Hematopoietic multipotent progenitor cell (in vitro differentiated cells): ENCODE measurements around the gene OR10H3. TPM values are rescaled to one million over a fixed set of nuclear protein-coding genes. Genes with fewer than 3 reads are reported as not detected.
A peak's percentile ranks its signal among the peaks of the same experiment; 100 is the strongest.
"Not testable (repeated sequence)": the region's sequence is repeated elsewhere in the genome, so short reads cannot be mapped to it uniquely, and the experiment has no call there.

Experiments used
- DNase-seq, 3 donors: peaks; one replicate each; pipeline ENCODE4 v3.0.0-alpha.2; 2011 to 2015; ENCODE audit warnings: low read depth in 2 of 3, low spot score in 2 of 3
- total RNA-seq: library from RNA; depleted of rRNA; stranded (reverse); fragments of >200 nt; gene quantifications from one replicate; pipeline ENCODE4 v1.2.3, GENCODE V29; 2012

Gene OR10H3, protein sequence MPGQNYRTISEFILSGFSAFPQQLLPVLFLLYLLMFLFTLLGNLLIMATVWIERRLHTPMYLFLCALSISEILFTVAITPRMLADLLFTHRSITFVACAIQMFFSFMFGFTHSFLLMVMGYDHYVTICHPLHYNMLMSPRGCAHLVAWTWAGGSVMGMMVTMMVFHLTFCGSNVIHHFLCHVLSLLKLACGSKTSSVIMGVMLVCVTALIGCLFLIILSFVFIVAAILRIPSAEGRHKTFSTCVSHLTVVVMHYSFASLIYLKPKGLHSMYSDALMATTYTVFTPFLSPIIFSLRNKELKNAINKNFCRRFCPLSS
- total RNA-seq = not detected

DNA sequence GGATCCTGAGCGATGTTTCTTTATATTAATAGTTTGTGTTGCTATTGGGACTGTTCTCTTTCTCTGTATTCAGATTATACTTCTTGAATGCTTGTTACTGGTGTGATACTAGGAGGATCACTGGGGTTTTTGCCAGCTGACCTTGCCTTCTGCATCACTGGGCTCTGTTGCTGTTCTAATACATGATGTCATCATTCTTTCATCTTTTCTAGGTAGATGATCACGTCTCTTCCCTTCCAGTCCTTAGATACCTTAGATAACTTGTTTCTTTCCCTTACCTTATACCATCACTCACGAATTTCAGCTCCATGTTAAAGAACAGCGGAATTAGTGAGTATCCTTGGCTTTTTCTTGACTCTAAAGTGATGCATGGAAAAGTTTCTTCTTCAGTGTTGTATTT lies at the start of gene OR10H3:
TSS of gene OR10H3 (plus strand) at position 264 of the 400 bp plus-strand sequence. CDS start 3,408 bp downstream, outside the sequence.
- DNase-seq = no peak

DNA sequence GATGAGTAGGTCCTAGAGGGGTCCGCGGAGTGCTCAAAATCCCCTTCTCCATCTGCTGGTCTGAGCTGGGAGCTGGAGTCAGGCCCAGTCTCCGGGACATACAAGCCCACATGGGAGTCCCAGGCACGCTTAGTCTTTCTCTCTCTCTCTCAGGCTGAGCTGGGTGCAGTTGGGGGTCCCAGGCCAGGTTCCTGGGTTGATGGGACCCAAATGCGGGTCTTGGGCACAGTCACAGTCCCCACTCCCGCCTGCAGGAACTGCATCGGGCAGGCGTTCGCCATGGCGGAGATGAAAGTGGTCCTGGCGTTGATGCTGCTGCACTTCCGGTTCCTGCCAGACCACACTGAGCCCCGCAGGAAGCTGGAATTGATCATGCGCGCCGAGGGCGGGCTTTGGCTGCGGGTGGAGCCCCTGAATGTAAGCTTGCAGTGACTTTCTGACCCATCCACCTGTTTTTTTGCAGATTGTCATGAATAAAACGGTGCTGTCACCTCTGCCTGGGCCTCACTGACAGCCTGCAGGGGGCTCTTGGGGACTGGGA lies 41.1 kb upstream of the OR10H3 start:
- no peak for DNase-seq

DNA sequence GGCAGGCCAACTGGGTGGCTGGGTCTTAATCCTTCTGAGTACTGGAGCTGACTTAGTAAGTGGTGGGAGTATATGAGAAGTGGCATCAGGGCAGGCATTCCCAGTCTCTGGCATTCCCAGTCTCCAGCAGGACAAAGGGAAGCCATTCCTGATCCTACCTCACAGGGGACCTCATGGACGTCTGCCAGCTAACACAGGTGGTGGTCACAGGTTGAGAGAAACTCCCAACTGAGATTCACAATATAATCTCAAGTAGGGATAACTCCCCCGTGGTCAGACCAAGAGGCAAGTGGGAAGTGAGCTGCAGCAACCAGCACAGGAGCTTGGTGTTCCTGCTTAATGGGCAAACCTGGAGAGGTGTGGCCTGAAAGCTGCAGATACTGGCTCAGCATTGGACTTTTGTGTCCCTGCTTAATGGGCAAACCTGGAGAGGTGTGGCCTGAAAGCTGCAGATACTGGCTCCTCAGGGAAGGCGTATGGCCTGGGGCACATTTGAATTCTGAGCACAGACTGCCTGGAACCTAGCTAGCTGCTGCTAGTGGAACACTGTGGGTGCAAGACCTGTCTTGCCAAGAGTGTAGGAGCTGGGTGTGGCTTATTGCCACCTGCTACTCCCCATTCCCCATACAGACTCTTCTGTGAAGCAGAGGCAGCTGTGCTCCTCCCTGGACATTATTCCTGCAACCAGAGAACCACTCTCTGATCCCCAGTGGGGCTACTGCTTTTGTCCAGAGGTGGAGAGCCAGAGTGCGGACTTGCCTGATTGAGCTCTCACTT lies 35.8 kb upstream of the OR10H3 start:
- peak in 1 of 3 donors; percentile 2 for DNase-seq

DNA sequence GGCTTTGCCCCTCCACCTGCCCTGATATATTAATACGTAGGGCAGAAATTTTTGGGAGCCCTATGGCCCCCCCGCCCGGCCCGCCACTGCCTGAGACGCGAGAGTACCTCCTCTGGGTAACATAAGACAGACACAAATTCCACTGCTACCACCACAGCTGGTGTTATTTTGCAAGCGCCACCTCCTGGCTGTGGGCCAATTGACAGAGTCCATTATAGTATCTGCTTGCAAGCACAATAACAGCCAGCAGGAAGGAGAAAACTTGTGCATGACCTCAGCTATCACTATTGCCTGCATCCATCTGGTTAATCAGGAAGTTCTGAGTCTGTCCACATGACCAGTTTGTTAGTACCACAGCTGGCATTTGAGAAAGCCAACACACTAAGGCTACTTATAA lies 35.3 kb upstream of the OR10H3 start:
- peak in 2 of 3 donors; percentile 92 to 99 for DNase-seq

DNA sequence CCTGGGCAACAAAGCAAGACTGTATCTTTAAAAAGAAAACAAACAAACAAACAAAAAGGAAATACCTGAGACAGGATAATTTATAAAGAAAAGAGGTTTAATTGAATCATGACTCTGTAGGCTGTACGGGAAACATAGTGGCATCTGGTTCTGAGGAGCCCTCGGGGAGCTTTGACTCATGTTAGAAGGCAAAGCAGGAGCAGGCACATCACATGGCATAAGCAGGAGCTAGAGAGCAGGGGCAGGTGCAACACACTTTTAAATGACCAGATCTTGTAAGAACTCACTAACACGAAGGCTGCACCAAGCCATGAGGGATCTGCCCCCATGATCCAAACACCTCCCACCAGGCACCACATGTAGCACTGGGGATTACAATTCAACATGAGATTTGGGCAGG lies 23.1 kb upstream of the OR10H3 start:
- DNase-seq = no peak

DNA sequence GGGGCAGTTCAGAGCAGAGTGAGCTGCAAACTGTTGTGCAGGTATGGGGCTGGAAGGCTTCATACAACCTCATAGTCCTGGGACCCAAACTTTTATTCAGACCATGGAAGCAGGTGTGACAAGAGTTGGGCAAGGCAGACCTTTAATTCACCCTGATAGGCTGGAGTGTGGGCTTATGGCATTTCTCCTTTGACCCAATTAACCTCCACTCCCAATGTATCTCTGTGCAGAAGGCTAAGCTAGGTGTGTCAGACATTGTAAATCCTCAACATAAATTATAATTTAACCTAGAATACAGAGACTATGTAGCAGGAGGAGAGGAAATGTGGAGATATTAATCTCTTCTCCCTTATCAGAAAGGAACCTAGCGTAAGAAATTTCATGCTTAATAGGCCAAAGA lies 22.1 kb upstream of the OR10H3 start:
- no peak for DNase-seq

DNA sequence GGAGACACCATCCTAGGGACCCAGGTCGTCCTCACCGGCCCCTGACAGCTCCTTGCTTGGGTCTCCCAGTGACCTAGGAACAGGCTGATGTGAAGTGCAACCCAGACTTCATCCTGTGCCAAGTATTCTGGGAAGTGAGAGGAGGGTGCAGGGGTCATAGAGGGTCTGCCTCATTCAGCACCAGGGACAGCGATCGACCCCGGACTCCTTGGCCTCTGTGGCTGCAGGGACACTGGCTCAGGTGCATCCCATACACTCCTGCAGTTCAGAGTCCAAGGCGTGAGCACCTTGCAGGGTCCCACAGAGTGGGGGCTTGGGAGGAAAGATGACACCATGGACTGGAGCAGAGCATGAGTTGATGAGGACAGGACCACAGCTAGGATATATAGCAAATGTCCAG lies 20.0 kb upstream of the OR10H3 start:
- DNase-seq = peak in 1 of 3 donors; percentile 27

DNA sequence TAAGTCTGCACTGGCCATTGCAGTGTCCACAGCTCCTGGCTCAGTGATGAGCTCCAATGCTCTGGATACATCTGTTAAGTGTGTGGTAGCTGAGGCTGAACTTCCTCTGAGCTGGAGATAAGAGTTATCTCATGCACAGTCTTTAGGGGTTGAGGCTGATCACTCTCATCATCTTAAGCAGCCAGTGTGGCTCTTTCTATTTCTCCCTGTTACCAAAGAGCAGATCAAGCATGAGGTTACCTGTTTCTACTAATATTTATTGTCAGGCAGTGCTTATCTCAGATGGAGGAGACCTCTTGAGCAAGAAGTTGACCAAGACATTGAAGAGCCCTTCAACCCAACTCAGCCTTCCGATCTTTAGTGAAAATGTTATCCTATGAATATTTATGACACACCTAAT lies 16.5 kb upstream of the OR10H3 start:
- no peak for DNase-seq

DNA sequence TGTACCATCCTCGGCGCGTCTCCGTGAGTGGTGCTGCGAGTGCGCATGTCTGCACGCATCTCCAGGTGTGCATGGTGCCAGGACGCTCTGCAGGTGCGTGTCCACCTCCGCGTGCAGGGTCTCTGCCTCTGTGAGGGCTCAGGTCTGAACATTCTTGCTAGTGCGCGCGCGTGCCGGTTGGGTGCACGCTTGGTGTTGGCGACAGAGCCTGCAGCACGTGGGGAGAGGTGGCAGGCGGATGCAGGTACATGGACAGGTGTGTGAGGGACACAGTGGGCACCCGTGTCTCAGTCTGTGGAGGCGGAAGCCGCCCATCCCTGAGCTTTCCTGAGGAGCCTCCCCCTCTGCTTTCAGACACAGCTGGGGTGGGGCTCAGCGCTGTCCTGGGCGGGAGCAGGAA lies 14.8 kb upstream of the OR10H3 start:
- DNase-seq = no peak

DNA sequence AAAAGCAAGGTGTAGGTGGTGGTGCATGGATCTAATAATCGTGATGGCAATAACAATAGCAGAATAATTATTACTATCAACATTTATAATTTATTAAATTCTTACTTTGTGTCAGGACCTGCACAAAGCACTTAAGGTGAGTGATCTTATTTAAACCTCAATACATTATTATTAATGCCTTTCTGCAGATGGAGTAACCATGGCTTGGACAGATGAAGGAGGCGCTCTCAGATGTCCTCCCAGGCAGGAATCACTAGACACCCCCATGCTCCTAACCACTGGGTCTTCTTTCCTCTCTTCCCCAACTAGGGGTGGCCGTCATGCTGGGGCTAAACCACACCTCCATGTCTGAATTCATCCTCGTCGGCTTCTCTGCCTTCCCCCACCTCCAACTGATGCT lies 10.1 kb upstream of the OR10H3 start, which contains the start of gene OR10H2:
TSS of gene OR10H2 (plus strand) at position 301 of the 400 bp plus-strand sequence. CDS start at position 321, 20 bp downstream.
- no peak for DNase-seq

DNA sequence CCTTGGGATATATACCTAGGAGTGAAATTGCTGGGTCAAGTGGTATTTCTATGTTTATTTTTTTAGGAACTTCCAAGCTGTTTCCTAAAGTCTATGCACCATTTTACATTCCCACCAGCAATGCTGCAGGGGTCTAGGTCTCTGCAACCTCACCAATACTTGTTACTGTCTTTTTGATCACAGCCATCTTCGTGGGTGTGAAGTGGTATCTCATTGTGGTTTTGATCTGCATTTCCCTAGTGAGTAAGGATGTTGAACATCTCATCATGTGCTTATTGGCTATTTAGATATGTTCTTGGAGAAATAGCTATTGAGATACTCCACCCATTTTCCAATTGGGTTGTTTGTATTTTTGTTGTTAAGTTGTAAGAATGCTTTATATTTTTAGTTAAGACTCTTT lies 7.2 kb upstream of the OR10H3 start:
- no peak for DNase-seq

DNA sequence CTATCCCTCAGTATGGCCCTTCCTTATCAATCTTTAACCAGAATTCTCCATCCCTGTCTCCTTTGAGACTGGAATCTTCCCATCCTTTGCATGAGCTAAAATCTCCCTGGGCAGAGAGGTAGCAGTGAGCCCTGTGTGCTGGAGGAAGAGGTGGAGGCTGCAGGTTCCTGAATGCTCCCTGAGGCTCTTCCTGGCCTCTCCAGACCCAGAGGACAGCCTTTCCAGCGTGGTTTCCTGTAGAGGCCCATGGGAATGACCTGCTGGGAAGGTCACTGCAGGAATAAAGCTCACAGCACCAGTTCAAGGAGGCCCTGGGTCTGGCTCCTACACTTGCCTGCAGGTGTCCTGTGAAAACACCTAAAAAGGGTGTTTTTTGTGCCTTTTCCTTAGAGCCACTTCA lies 5.4 kb upstream of the OR10H3 start:
- DNase-seq = no peak

DNA sequence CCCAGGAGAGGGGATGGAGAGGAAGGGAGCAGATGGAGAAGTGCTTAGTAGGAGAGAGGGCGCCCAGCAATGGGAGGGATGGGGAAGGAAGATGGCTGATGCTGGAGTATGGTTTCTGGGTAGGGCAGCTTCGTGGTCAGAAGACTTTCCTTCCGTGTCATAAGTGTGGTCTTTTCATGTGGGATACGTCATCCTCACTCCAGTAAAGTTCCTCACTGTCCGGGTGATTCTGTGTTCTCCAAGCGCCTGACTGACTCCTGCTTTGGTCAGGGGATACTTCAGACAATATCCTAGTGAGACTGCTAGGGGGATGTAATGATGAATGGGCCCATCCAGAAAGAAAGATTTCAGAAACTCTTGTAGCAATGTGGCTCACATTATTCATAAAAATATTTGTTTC lies 3.9 kb upstream of the OR10H3 start:
- no peak for DNase-seq

DNA sequence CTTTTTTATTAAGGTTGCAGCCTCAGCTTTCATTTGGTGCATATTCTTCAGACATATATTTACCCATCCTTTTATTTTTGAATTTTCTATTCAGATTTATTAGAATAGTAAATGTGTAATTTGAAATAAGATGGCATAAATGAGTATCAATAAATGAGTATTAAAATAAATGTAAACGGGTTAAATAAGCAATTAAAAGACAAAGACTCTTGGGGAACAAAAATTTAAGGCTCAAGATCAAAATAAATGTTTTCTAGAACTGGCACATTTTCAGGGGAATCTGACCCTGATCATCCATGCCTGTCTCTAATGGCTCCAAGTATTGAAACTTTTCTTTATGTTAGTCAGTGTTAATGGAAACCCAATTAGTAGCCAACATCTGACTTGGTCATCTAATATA lies 3.0 kb downstream of the OR10H3 start:
- DNase-seq = no peak

DNA sequence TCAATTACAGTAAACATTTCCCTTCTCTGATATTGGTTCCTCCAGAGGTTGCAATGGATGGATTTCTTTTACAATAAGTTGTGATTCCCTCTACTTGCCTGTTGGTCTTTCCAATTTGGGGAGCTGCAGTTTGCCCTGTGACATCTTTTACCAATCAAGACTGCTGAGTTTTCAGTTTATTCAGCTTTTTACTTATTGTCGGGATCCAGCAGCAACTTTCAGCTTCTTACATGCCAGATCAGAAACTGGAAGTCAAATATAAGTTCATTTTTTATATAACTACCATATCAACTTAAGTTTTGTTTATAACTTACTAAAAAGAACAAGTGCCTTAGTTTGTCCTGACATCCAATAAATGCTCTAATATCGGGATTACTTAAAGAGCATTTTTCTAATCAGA lies 10.5 kb downstream of the OR10H3 start:
- DNase-seq = no peak

DNA sequence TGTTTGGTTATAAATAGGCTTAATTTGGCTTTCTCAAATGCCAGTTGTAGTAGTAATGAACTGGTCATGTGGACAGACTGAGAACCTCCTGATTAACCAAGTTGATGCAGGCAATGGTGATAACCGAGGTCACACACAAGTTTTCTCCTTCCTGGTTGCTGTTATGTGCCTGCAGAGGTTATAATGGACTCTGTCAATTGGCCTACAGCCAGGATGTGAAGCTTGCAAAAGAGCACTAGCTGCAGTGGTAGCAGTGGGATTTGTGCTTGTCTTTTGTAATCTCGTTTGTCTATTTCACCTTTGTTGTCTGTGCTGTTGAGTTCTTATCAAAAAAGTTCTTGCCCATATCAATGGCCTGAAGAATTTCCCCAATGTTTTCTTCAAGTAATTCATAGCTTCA lies 20.6 kb downstream of the OR10H3 start:
- no peak for DNase-seq

DNA sequence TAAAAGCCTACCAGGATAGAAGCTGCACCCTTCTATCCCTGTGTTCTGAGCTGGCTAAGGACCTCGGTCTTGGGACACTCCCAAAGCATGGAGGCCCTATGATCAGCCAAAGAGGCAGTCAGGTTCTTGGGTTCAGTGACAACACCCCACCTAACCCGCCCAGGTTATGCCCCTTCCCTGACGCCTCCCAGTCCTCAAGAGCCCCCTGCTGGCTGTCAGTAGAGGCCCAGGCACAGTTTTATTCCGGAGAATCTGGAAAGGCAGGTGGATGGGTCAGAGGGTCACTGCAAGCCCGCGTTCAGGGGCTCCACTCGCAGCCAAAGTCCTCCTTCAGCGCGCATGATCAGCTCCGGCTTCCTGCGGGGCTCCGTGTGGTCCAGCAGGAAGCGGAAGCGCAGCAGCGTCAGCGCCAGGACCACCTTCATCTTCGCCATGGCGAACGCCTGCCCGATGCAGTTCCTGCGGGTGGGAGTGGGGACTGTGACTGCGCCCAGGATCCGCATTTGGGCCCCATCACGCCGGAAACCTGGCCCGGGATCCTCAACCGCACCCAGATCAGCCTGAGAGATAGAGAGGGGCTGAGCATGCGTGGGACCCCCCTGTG lies 22.3 kb downstream of the OR10H3 start:
- DNase-seq = peak in 2 of 3 donors; percentile 15 to 51

DNA sequence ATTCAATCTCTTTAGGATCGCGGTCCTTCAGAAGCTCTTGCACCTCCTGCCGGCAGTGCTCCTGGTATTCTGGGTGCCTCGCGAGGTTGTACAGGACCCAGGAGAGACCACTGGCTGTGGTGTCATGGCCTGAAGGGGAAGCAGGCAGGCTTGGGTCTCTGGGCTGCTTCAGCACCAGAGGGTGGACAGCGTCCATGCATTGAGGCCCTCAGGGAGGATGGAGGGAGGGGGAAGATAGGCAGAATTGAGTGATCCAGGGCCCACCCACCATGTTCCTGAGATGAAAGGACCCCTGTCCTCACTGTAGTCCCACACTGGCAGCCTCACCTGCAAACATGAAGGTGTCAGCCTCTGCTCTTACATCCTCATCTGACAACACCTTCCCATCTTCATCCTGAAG lies 31.8 kb downstream of the OR10H3 start:
- peak in 2 of 3 donors; percentile 26 to 54 for DNase-seq

DNA sequence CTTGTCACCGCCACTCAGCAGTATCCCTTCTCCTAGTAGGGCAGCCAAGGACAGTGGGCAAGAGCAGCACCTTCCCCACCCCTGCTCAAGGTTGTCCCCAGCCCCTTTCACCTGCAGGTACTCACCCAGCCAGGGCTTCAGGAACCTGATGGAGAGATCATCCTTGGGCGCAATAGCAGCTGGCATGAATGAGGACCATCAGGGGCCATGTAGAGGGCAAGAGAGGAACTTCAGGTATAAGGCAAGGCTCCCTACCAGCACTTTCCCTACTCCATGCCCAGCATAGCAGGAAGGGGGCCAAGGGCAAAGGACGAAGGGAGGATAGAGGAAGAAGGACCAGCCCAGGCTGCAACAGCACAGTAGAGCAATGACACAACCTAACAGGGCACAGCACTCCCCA lies 36.4 kb downstream of the OR10H3 start:
- not testable (repeated sequence) for DNase-seq

DNA sequence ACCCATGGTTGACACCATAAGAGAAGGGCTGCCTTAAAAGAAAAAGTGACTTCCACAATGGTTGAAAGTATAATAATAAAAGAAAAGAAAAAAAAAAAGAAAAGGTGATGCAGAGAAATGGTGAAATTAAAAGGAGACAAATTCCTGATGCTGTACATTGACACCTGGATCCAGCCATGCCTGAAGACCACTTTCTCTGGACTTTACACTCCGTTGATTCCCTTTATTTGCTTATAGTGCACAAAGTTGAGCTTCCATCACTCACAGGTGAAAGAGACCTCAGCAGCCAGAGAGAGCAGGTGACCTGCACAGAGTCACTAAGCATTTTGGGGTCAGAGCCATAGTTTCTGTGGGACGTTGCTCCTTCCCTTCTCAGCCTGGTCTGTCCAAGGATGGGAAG lies 37.5 kb downstream of the OR10H3 start:
- DNase-seq = no peak

DNA sequence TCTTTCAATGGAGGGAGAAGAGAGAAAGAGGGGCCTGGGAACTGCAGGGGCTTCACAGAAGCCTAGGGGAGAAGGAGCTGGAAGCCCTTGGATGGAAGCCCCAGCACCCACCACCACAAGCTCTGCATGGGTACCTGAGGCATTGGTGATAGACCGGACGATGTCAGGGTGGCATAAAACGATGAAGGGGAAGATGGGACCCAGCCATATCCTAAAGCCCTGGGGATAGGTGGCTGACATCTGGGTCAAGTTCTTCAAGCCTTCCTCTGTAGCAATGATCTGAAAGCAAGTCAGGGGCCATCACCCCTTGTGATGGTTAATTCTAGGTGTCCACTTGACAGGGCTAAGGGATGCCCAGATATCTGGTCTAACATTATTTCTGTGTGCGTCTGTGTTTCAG lies 38.5 kb downstream of the OR10H3 start:
- DNase-seq = no peak
